Activated naive CD4-positive, alpha-beta T cell treated with anti-CD3 and anti-CD28 coated beads, Interleukin-2, amount 50 U/mL, for 72 hours (primary cell): ENCODE data around the gene FGF22. TPM values are rescaled to one million over a fixed set of nuclear protein-coding genes. Genes with fewer than 3 reads are reported as not detected.
"Not testable (repeated sequence)": the region's sequence is repeated elsewhere in the genome, so short reads cannot be mapped to it uniquely, and the experiment has no call there.

ENCODE experiments used
- ATAC-seq, 2 donors: fragments of 150-1000 bp; cut with Tn5 transposase; 2 replicates each; pipeline ENCODE4 v1.10.0; 2021; ENCODE audit warnings: mild to moderate bottlenecking in 2 of 2, moderate library complexity in 2 of 2
- DNase-seq, 2 donors: peaks; one replicate each; pipeline ENCODE4 v3.0.0; 2021 to 2022; ENCODE audit warnings: low spot score in 2 of 2
- H3K27ac Mint-ChIP-seq, 2 donors: one replicate each; pipeline ENCODE4 v1.8.0; 2022; ENCODE audit warnings: mild to moderate bottlenecking in 2 of 2, mixed read lengths in 2 of 2
- H3K36me3 Mint-ChIP-seq, 2 donors: one replicate each; pipeline ENCODE4 v1.8.0; 2022; ENCODE audit warnings: mixed read lengths in 2 of 2
- H3K9me3 Mint-ChIP-seq, 2 donors: one replicate each; pipeline ENCODE4 v1.8.0; 2022; ENCODE audit warnings: mixed read lengths in 2 of 2
- total RNA-seq, 2 donors: library from RNA; stranded (reverse); gene quantifications; one replicate each; pipeline ENCODE4 v1.2.3, GENCODE V29; 2022

The FGF22 gene
- total RNA-seq, 2 donors from 2014 or later: not detected

DNA sequence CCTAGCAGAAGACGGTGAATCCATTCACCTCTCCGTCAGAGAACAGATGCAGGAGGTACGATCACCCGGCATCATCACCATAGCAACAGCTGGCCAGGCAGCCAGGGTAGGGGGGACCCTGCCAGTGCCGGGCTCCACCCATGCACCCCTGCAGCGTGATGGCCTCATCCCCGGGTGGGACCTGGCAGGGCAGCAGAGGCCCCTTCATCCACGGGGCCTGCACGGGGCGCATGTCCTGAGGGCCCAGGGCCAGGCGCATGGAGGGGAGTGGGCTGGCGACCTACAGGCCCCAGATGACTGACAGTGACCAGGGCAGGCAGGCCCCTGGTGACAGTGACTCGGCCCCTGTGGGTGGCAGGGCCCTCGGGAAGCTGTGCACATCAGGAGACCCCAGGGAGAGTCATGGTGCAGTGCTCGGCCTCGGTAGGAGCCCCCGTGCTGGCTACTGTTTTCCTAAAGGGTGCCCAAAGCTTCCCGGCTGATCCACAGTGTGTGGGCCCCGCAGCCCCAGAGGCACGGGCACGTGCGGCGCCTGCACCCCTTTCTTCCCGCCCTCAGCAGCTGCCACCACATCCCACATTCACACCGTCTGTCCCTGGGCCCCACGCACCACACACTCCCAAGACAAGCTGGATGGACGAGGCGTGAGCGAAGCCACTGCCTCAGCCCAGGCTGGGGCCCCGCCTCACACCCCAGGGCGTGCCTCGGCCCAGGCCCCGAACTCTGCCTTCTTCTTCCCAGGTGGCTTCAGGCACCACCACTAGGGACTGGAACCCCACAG is 18.6 kb downstream of the FGF22 start:
- DNase-seq (no peak), ATAC-seq (no peak)
- no peaks in the 10 kb centered on the region for H3K9me3 Mint-ChIP-seq
- H3K36me3 Mint-ChIP-seq: peaks cover 18 to 30% of the 10 kb centered on the region in 2 donors
- peak overlapping the region; percentile 44 to 70 for H3K27ac Mint-ChIP-seq

DNA sequence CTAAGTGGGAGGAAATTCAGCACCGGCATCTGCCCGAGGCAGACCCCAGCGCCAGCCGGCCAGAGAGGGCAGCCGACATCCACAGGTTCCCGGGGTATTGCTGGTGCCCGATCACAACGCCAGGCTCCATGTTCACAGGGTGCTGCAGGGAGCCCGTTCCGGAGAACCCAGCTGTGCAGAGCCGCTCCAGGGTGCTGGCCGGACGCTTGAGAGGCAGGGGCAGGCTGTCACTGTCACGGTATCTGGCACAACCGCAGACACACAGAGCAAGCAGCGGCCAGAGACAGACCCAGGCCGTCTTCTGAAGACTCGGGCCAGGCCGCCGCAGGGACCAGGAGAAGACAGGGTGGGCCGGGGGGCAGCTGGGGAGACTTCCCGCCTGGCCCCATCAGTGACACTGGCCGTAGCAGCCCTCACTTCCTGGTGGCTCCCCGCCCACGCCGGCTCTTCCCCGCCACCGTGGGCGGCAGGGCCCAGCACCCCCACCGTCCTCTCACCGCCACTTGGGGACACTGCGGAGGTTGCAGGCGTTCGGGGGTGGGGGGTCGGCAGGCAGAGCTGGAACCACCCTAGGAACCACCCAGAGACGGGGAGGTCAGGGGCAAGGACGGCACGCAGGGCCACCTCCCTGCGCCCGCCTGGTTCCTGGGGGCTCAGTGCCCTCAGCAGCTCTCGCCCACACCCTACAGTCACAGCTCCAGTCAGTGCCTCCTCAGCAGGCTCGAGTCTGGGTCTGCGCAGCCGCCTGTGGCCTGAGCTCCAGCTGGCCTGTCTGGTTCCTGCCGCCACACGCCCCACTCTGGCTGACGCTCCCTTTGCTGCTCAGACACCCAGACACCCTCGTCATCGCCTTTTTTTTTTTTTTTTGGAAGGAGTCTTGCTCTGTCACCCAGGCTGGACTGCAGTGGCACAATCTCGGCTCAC is 19.5 kb downstream of the FGF22 start:
- H3K27ac Mint-ChIP-seq: peak overlapping the region; percentile 98
- DNase-seq (no peak), ATAC-seq (no peak)
- H3K9me3 Mint-ChIP-seq: no peaks in the 10 kb centered on the region
- peaks cover 18 to 30% of the 10 kb centered on the region in 2 donors for H3K36me3 Mint-ChIP-seq

DNA sequence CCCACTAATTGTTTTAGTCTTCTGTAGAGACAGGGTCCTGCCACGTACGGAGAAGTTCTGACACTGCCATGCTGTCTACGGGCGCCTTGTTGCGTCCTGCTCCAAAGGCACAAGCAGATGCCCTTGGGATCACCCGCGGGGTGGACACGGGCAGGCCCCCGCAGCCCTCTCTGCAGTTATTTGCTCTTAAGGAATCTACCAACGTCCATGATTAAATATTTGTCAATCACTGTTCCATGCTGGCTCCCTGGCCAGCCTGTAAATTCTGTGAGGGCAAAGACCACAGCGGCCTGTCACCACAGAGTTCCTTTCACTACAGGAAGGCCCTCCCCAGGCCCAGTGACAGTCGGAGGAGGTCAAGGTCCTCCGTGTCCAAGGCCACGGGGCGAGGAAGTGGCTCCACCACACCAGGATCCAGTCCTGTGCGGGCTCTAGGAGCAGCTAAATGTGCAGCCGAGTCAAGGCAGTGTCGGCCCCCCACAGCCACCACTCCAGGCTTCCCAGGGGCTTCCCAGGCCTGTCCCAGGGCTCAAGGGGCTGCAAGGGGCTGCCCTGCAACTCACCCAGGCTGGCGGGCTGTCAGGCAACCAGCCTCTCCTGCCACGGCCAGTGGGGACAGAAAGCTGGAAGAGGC is 21.2 kb downstream of the FGF22 start:
- peak overlapping the region; percentile 98 for H3K27ac Mint-ChIP-seq
- DNase-seq: no peak
- peaks cover 18 to 24% of the 10 kb centered on the region in 2 donors for H3K36me3 Mint-ChIP-seq
- no peaks in the 10 kb centered on the region for H3K9me3 Mint-ChIP-seq
- ATAC-seq: peak; percentile 1 to 3

DNA sequence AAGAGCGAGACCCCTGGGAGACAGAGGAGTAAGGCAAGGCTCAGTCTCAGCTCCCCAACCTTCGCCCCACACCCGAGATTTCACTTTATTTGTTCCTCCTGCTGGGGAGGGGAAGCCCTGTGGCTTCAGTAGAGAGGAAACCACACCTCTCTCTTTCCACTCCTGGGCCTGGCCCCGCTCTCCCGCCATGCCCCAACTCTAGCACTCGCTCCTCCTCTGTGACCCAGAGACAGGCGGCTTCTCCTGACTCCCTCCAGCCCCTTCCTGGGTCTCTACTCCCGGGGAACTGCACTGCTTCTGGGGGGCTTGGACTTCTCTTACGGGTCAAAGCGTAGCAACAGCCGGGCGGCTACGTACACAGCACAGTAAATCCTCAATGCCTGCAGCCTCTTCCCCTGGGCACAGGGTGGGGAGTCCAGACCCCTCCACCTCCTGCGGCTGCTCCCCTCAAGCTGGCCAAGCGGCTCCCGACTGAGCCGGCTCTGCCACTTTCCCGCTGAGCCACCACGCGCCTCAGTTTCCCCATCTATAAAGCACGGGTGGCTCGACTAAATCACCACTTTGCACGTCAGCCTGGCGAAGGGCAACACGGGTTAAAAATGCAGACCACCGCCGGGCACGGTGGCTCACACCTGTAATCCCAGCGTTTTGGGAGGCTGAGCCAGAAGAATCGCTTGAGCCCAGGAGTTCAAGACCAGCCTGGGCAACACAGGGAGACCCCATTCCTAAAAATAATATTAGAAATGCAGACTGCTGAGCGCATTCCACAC is 21.9 kb downstream of the FGF22 start:
- Mint-ChIP-seq H3K36me3 (peaks cover 18 to 19% of the 10 kb centered on the region in 2 donors), H3K9me3 (no peaks in the 10 kb centered on the region), H3K27ac (peak overlapping the region; percentile 98)
- ATAC-seq (peak; percentile 54 to 56), DNase-seq (peak in 1 of 2 donors; percentile 67)

DNA sequence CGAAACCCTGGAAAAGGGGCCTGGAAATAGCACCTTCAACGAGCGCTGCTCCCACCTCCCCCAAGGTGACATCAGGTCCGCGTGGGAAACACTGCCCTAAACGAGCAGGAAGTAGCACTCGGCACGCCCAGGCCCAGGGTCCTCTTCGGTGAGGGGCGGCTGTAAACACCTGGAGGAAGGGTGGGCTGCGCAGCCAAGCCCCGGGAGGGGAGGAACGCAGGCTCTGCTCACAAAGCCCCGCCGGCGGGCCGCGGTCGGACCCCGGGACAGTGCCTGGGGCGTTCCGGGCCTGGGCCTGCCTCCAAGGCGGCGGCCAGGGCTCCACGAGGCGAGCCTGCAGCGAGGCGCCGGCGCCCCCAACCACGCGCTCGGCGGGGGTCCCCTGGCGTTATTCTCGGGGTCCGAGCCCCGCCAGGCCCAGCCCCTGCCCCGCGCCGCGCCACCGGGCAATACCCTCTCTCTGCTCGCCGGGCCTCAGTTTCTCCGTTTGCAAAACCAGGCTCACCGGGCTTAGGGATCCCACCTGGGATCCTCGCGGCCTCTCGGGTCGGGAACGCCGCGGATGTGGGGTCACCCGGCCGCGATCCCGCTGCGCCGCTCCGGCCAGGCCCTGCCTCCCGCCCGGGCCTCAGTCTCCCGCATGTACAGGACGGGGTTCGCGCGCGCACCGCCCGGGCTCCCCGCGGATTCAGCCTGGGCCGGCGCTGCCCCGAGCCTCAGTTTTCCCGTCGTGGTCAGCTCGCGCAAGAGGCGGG is 22.7 kb downstream of the FGF22 start:
- peak in 1 of 2 donors; percentile 73 for DNase-seq
- peak; percentile 23 to 47 for ATAC-seq
- H3K27ac Mint-ChIP-seq: peak overlapping the region; percentile 98
- peaks cover 18 to 19% of the 10 kb centered on the region in 2 donors for H3K36me3 Mint-ChIP-seq
- no peaks in the 10 kb centered on the region for H3K9me3 Mint-ChIP-seq

DNA sequence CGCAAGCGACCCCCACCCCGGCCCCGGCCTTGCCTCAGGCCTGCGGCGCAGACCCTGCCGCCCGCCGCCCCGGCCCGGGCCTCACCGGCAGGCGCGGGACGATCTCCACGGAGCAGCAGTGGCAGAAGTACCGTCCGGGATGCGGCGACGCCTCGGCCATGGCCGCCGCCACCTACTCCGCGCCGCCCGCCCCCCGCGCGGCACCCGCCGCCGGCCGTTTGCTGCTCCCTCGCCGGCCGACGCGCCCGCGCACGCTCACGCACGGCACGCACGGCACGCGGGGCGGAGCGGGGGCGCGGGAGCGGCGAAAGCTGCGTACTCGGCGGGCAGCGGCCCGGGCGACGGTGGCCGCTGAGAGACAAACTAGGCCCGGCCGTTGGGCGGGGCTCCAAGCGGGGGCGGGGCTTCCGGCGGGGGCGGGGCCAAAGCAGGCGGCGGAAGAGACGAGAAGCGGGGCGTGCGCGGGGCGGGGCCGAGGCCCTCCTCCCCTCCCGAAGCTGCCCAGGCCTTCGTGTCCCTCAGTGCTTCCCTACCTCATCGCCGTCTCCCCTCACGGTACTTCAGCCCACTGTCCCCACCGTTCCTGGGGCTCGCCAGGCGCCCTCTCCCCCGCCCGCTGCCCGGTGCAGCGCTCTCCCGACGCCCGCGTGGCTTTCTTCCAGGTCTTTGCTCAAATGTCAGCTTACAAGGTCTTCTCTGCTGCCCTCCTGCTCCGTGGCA is 23.4 kb downstream of the FGF22 start, which contains the start of gene RNF126:
Gene RNF126, minus strand, starts transcription at position 253 of the 720 bp plus-strand sequence. Its CDS starts 93 bp downstream, at position 160.
- H3K9me3 Mint-ChIP-seq: no peaks in the 10 kb centered on the region
- peak within 1 kb of the TSS; percentile 98 for H3K27ac Mint-ChIP-seq
- DNase-seq: peak; percentile 88 to 90
- H3K36me3 Mint-ChIP-seq: peaks cover 18 to 19% of the 10 kb centered on the region in 2 donors
- ATAC-seq: peak; percentile 47 to 63

DNA sequence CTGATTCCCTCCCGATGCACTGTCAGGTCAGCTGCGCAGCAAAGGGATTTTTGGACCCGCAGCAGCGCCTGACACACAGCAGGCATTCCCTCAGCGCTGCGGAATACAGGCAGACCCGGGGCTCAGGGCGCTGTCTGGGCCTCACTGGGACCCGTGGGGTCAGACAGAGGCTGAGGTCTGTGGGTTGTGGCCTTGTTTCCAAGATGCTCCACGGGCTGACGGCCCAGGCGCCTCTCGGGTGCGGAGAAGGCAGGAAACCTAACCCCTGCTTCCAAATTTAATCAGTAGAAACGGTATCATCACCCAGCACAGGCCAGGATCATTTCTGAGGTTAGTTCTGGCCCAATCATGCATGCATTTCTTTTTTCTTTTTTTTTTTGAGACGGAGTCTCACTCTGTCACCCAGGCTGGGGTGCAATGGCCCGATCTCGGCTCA is 24.0 kb downstream of the FGF22 start:
- Mint-ChIP-seq H3K27ac (peak overlapping the region; percentile 84 to 95), H3K36me3 (peaks cover 18 to 19% of the 10 kb centered on the region in 2 donors), H3K9me3 (no peaks in the 10 kb centered on the region)
- peak in 1 of 2 donors; percentile 31 for DNase-seq
- no peak for ATAC-seq

DNA sequence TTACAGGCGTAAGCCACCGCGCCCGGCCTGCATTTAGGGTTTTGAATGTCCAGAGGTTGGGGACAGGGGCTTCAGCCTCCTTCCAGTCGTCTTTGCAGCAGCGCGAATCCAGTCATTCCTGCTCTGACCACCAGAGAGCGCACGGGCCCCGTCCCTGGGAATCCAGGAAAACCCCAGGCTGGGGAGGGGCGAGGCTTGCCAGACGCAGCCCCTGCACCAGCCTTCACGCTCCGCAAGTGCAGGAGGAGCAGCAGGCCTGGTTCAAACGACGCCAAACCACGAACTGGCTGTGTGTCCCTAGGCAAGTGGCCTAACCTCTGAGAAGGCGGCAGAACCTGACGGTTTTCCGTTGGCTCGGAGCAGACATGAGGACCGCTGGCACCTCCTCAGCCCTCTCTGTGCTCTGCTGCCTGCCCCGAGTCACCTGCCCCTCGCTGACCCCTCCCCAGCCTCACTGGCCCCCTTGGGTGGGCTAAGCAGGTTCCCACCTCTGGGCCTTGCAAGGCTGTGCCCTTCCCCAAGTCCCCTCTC is 25.3 kb downstream of the FGF22 start:
- DNase-seq: peak; percentile 80 to 89
- H3K36me3 Mint-ChIP-seq: peaks cover 16 to 19% of the 10 kb centered on the region in 2 donors
- H3K9me3 Mint-ChIP-seq: no peaks in the 10 kb centered on the region
- H3K27ac Mint-ChIP-seq: peak overlapping the region in 1 of 2 donors; percentile 62
- ATAC-seq: peak; percentile 6

DNA sequence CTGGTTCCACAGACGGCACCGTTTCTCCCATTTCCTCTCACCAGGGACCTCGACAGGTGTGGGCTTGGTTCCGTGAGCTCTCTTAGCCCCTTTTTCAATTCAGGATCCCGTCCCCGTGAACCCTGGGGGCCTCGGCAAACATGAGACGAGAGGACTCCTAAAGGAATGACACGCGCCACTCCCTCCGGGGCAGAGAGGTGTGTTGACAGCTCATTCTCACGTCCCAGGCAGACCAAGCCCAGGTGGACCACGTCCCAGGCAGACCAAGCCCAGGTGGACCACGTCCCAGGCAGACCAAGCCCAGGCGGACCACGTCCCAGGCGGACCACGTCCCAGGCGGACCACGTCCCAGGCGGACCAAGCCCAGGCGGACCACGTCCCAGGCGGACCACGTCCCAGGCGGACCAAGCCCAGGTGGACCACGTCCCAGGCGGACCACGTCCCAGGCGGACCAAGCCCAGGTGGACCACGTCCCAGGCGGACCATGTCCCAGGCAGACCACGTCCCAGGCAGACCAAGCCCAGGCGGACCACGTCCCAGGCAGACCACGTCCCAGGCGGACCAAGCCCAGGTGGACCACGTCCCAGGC is 27.4 kb downstream of the FGF22 start:
- not testable (repeated sequence) for H3K27ac Mint-ChIP-seq, H3K9me3 Mint-ChIP-seq, H3K36me3 Mint-ChIP-seq, DNase-seq, ATAC-seq

DNA sequence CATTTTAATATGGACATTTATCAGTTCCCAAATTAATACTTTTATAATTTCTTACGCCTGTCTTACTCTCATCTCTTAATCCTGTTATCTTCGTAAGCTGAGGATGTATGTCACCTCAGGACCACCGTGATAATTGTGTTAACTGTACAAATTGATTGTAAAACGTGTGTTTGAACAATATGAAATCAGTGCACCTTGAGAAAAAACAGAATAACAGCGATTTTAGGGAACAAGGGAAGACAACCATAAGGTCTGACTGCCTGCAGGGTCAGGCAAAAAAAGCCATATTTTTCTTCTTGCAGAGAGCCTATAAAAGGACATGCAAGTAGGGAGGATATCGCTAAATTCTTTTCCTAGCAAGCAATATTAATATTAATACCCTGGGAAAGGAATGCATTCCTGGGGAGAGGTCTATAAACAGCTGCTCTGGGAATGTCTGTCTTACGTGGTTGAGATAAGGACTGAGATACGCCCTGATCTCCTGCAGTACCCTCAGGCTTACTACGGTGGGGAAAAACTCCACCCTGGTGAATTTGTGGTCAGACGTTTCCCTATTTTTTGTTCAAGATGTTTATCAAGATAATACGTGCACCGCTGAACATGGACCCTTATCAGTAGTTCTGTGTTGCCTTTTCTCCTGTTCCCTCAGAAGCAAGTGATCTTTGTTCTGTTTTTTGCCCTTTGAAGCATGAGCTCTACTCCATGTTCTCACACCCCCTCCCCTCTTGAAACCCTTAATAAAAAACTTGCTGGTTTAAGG is 29.2 kb downstream of the FGF22 start:
- ATAC-seq, H3K36me3 Mint-ChIP-seq, DNase-seq, H3K27ac Mint-ChIP-seq, H3K9me3 Mint-ChIP-seq: not testable (repeated sequence)

DNA sequence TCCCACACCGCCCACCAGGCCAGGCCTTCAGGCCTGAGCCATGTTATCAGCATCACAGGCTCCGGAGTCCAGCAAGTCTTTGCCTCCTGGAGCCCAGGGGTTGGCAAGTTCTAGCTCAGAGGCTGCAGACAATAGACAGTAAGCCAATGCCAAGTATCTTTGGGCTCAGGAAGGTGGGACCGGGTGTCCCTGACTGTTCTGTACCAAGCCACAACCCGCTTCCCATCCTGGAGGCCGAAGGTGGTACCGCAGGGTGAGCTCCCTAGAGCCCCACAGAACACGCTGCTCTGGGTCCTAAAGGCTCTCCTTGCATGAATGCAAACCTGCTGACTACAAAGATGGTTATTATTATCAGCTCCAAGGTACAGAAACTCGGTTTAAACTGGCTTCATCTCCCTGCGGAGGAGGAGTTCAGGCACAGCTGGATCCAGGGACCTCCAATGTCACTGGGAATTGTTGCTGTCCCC is 31.0 kb downstream of the FGF22 start:
- no peaks in the 10 kb centered on the region for H3K9me3 Mint-ChIP-seq
- H3K27ac Mint-ChIP-seq: no peak overlapping the region
- DNase-seq: no peak
- ATAC-seq: peak in 1 of 2 donors; percentile 51
- no peaks in the 10 kb centered on the region for H3K36me3 Mint-ChIP-seq

DNA sequence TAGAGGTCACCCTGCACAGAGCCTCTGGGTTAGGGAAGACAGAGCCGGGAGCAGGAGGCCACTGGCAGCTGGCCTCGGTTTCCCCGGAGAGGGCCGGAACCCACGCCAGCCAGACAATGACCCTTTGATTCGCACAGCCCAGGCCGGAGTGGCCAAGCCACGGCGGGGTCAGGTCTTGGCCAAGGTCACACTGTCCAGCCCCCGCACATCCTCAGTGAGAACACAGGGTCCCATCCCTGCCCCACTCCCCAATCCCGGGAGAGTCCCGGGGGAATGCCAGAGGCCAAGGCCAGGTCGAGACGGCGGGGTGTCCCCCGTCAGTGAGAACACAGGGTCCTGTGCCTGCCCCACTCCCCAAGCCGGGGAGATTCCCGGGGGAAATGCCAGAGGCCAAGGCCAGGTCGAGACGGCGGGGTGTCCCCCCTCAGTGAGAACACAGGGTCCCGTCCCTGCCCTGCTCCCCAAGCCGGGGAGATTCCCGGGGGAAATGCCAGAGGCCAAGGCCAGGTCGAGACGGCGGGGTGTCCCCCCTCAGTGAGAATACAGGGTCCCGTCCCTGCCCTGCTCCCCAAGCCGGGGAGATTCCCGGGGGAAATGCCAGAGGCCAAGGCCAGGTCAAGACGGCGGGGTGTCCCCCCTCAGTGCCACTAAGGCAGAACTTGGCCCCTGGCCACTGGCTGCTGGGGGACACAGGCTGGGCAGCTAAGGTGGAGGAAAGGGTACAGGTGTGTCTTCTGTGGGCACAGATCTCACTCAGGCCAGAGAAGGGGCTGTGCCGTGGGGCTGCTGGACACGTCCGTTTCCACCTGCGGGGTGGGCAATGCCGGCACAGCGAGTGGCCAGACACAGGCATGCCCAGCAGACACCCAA is 34.8 kb downstream of the FGF22 start:
- ATAC-seq (no peak), DNase-seq (no peak)
- Mint-ChIP-seq H3K9me3 (no peaks in the 10 kb centered on the region), H3K27ac (no peak overlapping the region), H3K36me3 (no peaks in the 10 kb centered on the region)

DNA sequence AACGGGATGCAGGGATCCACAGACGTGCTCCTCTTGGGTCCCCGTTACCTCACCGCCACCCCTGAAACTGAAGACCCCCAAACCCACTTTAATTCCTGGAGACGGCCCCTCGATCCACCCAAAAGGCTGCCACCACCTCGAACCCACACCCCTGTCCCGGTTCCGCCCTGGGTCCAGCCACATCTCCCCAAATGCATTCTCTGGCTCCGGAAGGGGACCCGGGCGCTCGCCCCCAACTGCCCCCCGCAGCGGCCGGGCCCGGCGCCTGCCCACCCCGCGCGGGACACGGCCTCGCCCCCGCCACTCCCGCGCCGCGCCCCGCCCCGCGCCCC is 36.3 kb downstream of the FGF22 start:
- no peak for DNase-seq
- H3K27ac Mint-ChIP-seq: no peak overlapping the region
- no peaks in the 10 kb centered on the region for H3K9me3 Mint-ChIP-seq
- H3K36me3 Mint-ChIP-seq: no peaks in the 10 kb centered on the region
- no peak for ATAC-seq
